HepG2 (cell line): ENCODE data around the gene C12orf43. TPM values are rescaled to one million over a fixed set of nuclear protein-coding genes. Genes with fewer than 3 reads are reported as not detected.

Experiments
- CBX5 ChIP-seq: sonication (generic); formaldehyde crosslinking; IDR thresholded peaks from 2 replicates; pipeline ENCODE4 v1.4.0; 2020; ENCODE audit warnings: missing genetic modification reagents, borderline replicate concordance
- HMGXB3 ChIP-seq: sonication (generic); formaldehyde crosslinking; IDR thresholded peaks from 2 replicates; pipeline ENCODE4 v1.4.0; 2020; ENCODE audit warnings: missing genetic modification reagents, borderline replicate concordance
- HNF4G ChIP-seq, 2 experiments: sonication (generic) in 1 of 2; formaldehyde crosslinking in 1 of 2; IDR thresholded peaks; 2 replicates each; pipeline versions ENCODE4 v1.4.0 to v1.6.1; 2011 to 2020; ENCODE audit warnings: borderline replicate concordance in 2 of 2, low read depth in 2 of 2, mild to moderate bottlenecking in 2 of 2, low read length in 1 of 2, missing genetic modification reagents in 1 of 2, moderate library complexity in 1 of 2
- HOXA3 ChIP-seq: sonication (generic); formaldehyde crosslinking; IDR thresholded peaks from 2 replicates; pipeline ENCODE4 v1.5.0; 2020; ENCODE audit warnings: missing genetic modification reagents
- MED1 ChIP-seq: sonication (generic); formaldehyde crosslinking; IDR thresholded peaks from 2 replicates; pipeline ENCODE4 v1.4.0; 2020; ENCODE audit warnings: missing genetic modification reagents
- MXD3 ChIP-seq: IDR thresholded peaks from 2 replicates; pipeline ENCODE4 v1.6.1; 2016; ENCODE audit warnings: mild to moderate bottlenecking, missing biosample characterization, missing genetic modification reagents
- POLR2G ChIP-seq: fragments of 200-400 bp; formaldehyde crosslinking; IDR thresholded peaks from 2 replicates; pipeline ENCODE4 v1.6.1; 2018; ENCODE audit warnings: mild to moderate bottlenecking, low read depth, low read length, moderate library complexity
- RFX3 ChIP-seq: IDR thresholded peaks from 2 replicates; pipeline ENCODE4 v1.6.1; 2016; ENCODE audit warnings: missing biosample characterization, missing genetic modification reagents
- RXRA ChIP-seq: sonication (generic); formaldehyde crosslinking; IDR thresholded peaks from 2 replicates; pipeline ENCODE4 v1.5.1; 2020; ENCODE audit warnings: missing genetic modification reagents
- SALL2 ChIP-seq: sonication (generic); formaldehyde crosslinking; IDR thresholded peaks from 2 replicates; pipeline ENCODE4 v1.8.1; 2023; ENCODE audit warnings: mild to moderate bottlenecking, missing genetic modification reagents, inconsistent platforms
- SRSF1 ChIP-seq: fragments of 200-400 bp; formaldehyde crosslinking; optimal IDR thresholded peaks from 2 replicates; pipeline ENCODE3; 2017; ENCODE audit warnings: mild to moderate bottlenecking, low read depth, low read length, moderate library complexity
- TEAD2 ChIP-seq: sonication (generic); formaldehyde crosslinking; IDR thresholded peaks from 2 replicates; pipeline ENCODE4 v1.9.0; 2021; ENCODE audit warnings: missing genetic modification reagents
- ZNF121 ChIP-seq: sonication (generic); formaldehyde crosslinking; IDR thresholded peaks from 2 replicates; pipeline ENCODE4 v1.5.0; 2020; ENCODE audit warnings: mild to moderate bottlenecking, missing genetic modification reagents
- ZNF24 ChIP-seq: fragments of 450-650 bp; IDR thresholded peaks from 2 replicates; pipeline ENCODE4 v1.6.1; 2017; ENCODE audit warnings: antibody characterized with exemption, mild to moderate bottlenecking
- ZNF34 ChIP-seq: sonication (generic); formaldehyde crosslinking; IDR thresholded peaks from 2 replicates; pipeline ENCODE4 v1.4.0; 2020; ENCODE audit warnings: mild to moderate bottlenecking, missing genetic modification reagents, borderline replicate concordance
- ZNF557 ChIP-seq: sonication (generic); formaldehyde crosslinking; IDR thresholded peaks from 2 replicates; pipeline ENCODE4 v1.4.0; 2020; ENCODE audit warnings: missing genetic modification reagents
- polyA plus RNA-seq, 8 experiments: library from polyadenylated mRNA; depleted of rRNA in 3 of 8; stranded (reverse) in 7 of 8; unstranded in 1 of 8; fragments of >200 nt; fragmentation: Illumina TruSeq in 4 of 8; extraction: Trizol in 4 of 8; gene quantifications; 2 replicates each; pipeline versions ENCODE4 v1.2.1 to v1.2.3, GENCODE V29; 2011 to 2016; ENCODE audit warnings: low read depth in 4 of 8, missing spikeins in 1 of 8, mixed read lengths in 1 of 8; ENCODE audit not compliant: insufficient read depth in 1 of 8
- total RNA-seq, 5 experiments: library from RNA; depleted of rRNA; stranded (reverse); fragments of >200 nt; fragmentation: Illumina TruSeq; extraction: Trizol; gene quantifications; 2 replicates each; pipeline ENCODE4 v1.2.3, GENCODE V29; 2016; ENCODE audit warnings: low read depth in 1 of 5
- TF ChIP-seq, protein P1 (sequence below): sonication (generic); formaldehyde crosslinking; IDR thresholded peaks from 2 replicates; pipeline ENCODE4 v1.9.0; 2021; ENCODE audit warnings: missing genetic modification reagents, mild to moderate bottlenecking, borderline replicate concordance
- TF ChIP-seq, protein P2 (sequence below): sonication (generic); formaldehyde crosslinking; IDR thresholded peaks from 2 replicates; pipeline ENCODE4 v1.4.0; 2020; ENCODE audit warnings: missing genetic modification reagents
- TF ChIP-seq, protein P3 (sequence below): sonication (generic); formaldehyde crosslinking; IDR thresholded peaks from 2 replicates; pipeline ENCODE4 v1.5.0; 2020; ENCODE audit warnings: missing genetic modification reagents

Gene C12orf43
- total and polyA plus RNA-seq, 2 of the 13 experiments (the other 11 are each of a cell fraction or from before 2014, with no cell fraction given), result 7.9 to 11.1 TPM

DNA sequence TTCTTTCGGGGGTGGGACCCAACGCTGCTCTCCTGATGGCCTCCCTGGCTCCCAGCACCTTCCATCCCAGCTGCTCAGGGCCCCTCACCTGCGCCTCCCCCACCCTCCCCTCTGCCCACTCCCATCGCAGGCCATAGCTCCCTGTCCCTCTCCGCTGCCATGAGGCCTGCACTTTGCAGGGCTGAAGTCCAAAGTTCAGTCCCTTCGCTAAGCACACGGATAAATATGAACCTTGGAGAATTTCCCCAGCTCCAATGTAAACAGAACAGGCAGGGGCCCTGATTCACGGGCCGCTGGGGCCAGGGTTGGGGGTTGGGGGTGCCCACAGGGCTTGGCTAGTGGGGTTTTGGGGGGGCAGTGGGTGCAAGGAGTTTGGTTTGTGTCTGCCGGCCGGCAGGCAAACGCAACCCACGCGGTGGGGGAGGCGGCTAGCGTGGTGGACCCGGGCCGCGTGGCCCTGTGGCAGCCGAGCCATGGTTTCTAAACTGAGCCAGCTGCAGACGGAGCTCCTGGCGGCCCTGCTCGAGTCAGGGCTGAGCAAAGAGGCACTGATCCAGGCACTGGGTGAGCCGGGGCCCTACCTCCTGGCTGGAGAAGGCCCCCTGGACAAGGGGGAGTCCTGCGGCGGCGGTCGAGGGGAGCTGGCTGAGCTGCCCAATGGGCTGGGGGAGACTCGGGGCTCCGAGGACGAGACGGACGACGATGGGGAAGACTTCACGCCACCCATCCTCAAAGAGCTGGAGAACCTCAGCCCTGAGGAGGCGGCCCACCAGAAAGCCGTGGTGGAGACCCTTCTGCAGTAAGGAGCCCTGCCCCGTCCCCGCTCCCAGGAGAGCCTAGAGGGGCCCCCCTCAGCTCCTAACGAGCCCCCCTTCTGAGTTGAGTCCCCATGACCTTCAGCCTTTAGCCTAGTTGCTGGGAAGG, 37.7 kb downstream of the C12orf43 start, which contains the start of gene HNF1A (continued):
- TF ChIP-seq, protein P1, sequence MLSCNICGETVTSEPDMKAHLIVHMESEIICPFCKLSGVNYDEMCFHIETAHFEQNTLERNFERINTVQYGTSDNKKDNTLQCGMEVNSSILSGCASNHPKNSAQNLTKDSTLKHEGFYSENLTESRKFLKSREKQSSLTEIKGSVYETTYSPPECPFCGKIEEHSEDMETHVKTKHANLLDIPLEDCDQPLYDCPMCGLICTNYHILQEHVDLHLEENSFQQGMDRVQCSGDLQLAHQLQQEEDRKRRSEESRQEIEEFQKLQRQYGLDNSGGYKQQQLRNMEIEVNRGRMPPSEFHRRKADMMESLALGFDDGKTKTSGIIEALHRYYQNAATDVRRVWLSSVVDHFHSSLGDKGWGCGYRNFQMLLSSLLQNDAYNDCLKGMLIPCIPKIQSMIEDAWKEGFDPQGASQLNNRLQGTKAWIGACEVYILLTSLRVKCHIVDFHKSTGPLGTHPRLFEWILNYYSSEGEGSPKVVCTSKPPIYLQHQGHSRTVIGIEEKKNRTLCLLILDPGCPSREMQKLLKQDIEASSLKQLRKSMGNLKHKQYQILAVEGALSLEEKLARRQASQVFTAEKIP (CRISPR knock-in tag), result no peak
- TF ChIP-seq CBX5 (0 out of 2 replicates have a peak, but pooled peaks have one; percentile 71), SALL2 (CRISPR knock-in tag) (peak; percentile 48; the same call in 1 of the 2 replicates), POLR2G (peak; percentile 82), MXD3 (CRISPR knock-in tag) (no peak), HMGXB3 (peak; percentile 43; the same call in 1 of the 2 replicates), TEAD2 (no peak), RFX3 (CRISPR knock-in tag) (no peak), ZNF24 (no peak), HNF4G (IDR thresholded peaks at IDR 0.05; ENCODE audit: borderline replicate concordance, low read depth, low read length) (peak; percentile 99), HNF4G (CRISPR knock-in tag; IDR thresholded peaks at IDR 0.05; ENCODE audit: borderline replicate concordance, low read depth) (peak; percentile 98), ZNF34 (CRISPR knock-in tag) (no peak), HOXA3 (CRISPR knock-in tag) (peak; percentile 69; the same call in 1 of the 2 replicates), RXRA (CRISPR knock-in tag) (peak; percentile 46; the same call in 1 of the 2 replicates), SRSF1 (no peak), MED1 (CRISPR knock-in tag) (peak; percentile 90), ZNF121 (CRISPR knock-in tag) (peak; percentile 38; the same call in 1 of the 2 replicates), ZNF557 (0 out of 2 replicates have a peak, but pooled peaks have one; percentile 34)
- TF ChIP-seq, protein P2, sequence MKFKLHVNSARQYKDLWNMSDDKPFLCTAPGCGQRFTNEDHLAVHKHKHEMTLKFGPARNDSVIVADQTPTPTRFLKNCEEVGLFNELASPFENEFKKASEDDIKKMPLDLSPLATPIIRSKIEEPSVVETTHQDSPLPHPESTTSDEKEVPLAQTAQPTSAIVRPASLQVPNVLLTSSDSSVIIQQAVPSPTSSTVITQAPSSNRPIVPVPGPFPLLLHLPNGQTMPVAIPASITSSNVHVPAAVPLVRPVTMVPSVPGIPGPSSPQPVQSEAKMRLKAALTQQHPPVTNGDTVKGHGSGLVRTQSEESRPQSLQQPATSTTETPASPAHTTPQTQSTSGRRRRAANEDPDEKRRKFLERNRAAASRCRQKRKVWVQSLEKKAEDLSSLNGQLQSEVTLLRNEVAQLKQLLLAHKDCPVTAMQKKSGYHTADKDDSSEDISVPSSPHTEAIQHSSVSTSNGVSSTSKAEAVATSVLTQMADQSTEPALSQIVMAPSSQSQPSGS (CRISPR knock-in tag), result peak; percentile 49; the same call in 1 of the 2 replicates
- TF ChIP-seq, protein P3, sequence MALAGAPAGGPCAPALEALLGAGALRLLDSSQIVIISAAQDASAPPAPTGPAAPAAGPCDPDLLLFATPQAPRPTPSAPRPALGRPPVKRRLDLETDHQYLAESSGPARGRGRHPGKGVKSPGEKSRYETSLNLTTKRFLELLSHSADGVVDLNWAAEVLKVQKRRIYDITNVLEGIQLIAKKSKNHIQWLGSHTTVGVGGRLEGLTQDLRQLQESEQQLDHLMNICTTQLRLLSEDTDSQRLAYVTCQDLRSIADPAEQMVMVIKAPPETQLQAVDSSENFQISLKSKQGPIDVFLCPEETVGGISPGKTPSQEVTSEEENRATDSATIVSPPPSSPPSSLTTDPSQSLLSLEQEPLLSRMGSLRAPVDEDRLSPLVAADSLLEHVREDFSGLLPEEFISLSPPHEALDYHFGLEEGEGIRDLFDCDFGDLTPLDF (CRISPR knock-in tag), result no peak
